A673 (cell line): ENCODE measurements around the gene ZNF462. TPM values are rescaled to one million over a fixed set of nuclear protein-coding genes. Genes with fewer than 3 reads are reported as not detected.

Experiments used
- Bru-seq: library from RNA; stranded (reverse); fragments of 400-500 nt; gene quantifications from one replicate; lab custom pipeline; 2021; lab: Mats Ljungman, UMichigan
- BruChase-seq, 2 experiments: library from RNA; stranded (reverse); fragments of 400-500 nt; gene quantifications; one replicate each; lab custom pipeline; 2021; lab: Mats Ljungman, UMichigan
- BruUV-seq: library from RNA; stranded (reverse); fragments of 400-500 nt; replicated peaks from 2 replicates; lab custom pipeline; 2021; lab: Mats Ljungman, UMichigan
- CTCF ChIA-PET: fragments of 300-600 bp; sonication (Branson Sonifier 250); formaldehyde crosslinking; loops from one replicate; lab custom pipeline; 2022; ENCODE audit warnings: antibody characterized with exemption; lab: Charles Lee
- POLR2A ChIA-PET: fragments of 300-600 bp; sonication (Branson Sonifier 250); formaldehyde crosslinking; loops from one replicate; lab custom pipeline; 2022; ENCODE audit warnings: antibody characterized with exemption; ENCODE audit not compliant: low non-redundant PET; lab: Charles Lee
- DNase-seq: peaks from one replicate; pipeline ENCODE4 v3.0.0-alpha.2; 2015; ENCODE audit warnings: low spot score
- H3K27ac ChIP-seq: fragments of 200-600 bp; sonication (generic); 2 replicates; pipeline ENCODE4 v1.5.1; 2016; ENCODE audit warnings: mixed run types, low read depth, mild to moderate bottlenecking, mixed read lengths, antibody characterized with exemption, low read length; ENCODE audit not compliant: poor library complexity, severe bottlenecking
- H3K27me3 ChIP-seq: fragments of 200-600 bp; sonication (generic); replicated peaks from 2 replicates; pipeline ENCODE4 v1.6.1; 2017; ENCODE audit warnings: mixed run types, low read depth, mild to moderate bottlenecking, mixed read lengths, antibody characterized with exemption, low read length; ENCODE audit not compliant: insufficient read depth, poor library complexity
- H3K36me3 ChIP-seq: fragments of 200-600 bp; sonication (generic); 2 replicates; pipeline ENCODE4 v1.6.1; 2016; ENCODE audit warnings: mixed run types, mild to moderate bottlenecking, mixed read lengths, antibody characterized with exemption, low read length; ENCODE audit not compliant: insufficient read depth, poor library complexity, severe bottlenecking
- H3K4me1 ChIP-seq: fragments of 200-600 bp; sonication (generic); 2 replicates; pipeline ENCODE4 v1.6.1; 2017; ENCODE audit warnings: mixed run types, mild to moderate bottlenecking, mixed read lengths, antibody characterized with exemption, low read length; ENCODE audit not compliant: insufficient read depth, poor library complexity, severe bottlenecking
- H3K4me3 ChIP-seq: fragments of 200-600 bp; sonication (generic); 2 replicates; pipeline ENCODE4 v1.5.1; 2016; ENCODE audit warnings: low read depth, mixed run types, mild to moderate bottlenecking, mixed read lengths, low read length; ENCODE audit not compliant: poor library complexity, severe bottlenecking
- H3K9me3 ChIP-seq: fragments of 200-600 bp; sonication (generic); 2 replicates; pipeline ENCODE4 v1.6.1; 2016; ENCODE audit warnings: mixed run types, low read depth, mild to moderate bottlenecking, mixed read lengths, antibody characterized with exemption, low read length; ENCODE audit not compliant: poor library complexity, severe bottlenecking
- CTCF ChIP-seq: fragments of 300-800, 200-600 bp; sonication (generic); conservative IDR thresholded peaks from 2 replicates; pipeline ENCODE4 v1.5.1; 2017; ENCODE audit warnings: low read depth, mild to moderate bottlenecking, antibody characterized with exemption, low read length, moderate library complexity, mixed read lengths
- EZH2 ChIP-seq: fragments of 200-600 bp; sonication (generic); IDR thresholded peaks from 2 replicates; pipeline ENCODE4 v1.6.1; 2017; ENCODE audit warnings: borderline replicate concordance, low read depth, mild to moderate bottlenecking, mixed read lengths, antibody characterized with exemption, low read length; ENCODE audit not compliant: poor library complexity, severe bottlenecking
- intact Hi-C: fragments of 100-400 bp; cut with micrococcal nuclease; formaldehyde crosslinking; loops from one replicate; pipeline ENCODE4 v1.10.0; 2022; ENCODE audit not compliant: unreplicated experiment
- long read RNA-seq: library from polyadenylated mRNA; stranded (forward); transcript quantifications from one replicate; pipeline ENCODE4 v2.0.0, GENCODE V29; 2022
- total RNA-seq: library from RNA; stranded (reverse); gene quantifications from 2 replicates; pipeline ENCODE4 v1.2.3, GENCODE V29; 2021

The ZNF462 gene, protein sequence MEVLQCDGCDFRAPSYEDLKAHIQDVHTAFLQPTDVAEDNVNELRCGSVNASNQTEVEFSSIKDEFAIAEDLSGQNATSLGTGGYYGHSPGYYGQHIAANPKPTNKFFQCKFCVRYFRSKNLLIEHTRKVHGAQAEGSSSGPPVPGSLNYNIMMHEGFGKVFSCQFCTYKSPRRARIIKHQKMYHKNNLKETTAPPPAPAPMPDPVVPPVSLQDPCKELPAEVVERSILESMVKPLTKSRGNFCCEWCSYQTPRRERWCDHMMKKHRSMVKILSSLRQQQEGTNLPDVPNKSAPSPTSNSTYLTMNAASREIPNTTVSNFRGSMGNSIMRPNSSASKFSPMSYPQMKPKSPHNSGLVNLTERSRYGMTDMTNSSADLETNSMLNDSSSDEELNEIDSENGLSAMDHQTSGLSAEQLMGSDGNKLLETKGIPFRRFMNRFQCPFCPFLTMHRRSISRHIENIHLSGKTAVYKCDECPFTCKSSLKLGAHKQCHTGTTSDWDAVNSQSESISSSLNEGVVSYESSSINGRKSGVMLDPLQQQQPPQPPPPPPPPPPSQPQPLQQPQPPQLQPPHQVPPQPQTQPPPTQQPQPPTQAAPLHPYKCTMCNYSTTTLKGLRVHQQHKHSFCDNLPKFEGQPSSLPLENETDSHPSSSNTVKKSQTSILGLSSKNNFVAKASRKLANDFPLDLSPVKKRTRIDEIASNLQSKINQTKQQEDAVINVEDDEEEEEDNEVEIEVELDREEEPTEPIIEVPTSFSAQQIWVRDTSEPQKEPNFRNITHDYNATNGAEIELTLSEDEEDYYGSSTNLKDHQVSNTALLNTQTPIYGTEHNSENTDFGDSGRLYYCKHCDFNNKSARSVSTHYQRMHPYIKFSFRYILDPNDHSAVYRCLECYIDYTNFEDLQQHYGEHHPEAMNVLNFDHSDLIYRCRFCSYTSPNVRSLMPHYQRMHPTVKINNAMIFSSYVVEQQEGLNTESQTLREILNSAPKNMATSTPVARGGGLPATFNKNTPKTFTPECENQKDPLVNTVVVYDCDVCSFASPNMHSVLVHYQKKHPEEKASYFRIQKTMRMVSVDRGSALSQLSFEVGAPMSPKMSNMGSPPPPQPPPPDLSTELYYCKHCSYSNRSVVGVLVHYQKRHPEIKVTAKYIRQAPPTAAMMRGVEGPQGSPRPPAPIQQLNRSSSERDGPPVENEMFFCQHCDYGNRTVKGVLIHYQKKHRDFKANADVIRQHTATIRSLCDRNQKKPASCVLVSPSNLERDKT (N-terminal part only)
- total RNA-seq (38.4 and 40.5 TPM in 2 replicates), Bru-seq, nascent RNA (percentile 84 among the genes with signal in this experiment), BruChase-seq, experiment 1, labeled RNA remaining after a 2-hour chase (percentile 75 among the genes with signal in this experiment), BruChase-seq, experiment 2, labeled RNA remaining after a 6-hour chase (percentile 69 among the genes with signal in this experiment)
- long read RNA-seq = 0 reads

DNA sequence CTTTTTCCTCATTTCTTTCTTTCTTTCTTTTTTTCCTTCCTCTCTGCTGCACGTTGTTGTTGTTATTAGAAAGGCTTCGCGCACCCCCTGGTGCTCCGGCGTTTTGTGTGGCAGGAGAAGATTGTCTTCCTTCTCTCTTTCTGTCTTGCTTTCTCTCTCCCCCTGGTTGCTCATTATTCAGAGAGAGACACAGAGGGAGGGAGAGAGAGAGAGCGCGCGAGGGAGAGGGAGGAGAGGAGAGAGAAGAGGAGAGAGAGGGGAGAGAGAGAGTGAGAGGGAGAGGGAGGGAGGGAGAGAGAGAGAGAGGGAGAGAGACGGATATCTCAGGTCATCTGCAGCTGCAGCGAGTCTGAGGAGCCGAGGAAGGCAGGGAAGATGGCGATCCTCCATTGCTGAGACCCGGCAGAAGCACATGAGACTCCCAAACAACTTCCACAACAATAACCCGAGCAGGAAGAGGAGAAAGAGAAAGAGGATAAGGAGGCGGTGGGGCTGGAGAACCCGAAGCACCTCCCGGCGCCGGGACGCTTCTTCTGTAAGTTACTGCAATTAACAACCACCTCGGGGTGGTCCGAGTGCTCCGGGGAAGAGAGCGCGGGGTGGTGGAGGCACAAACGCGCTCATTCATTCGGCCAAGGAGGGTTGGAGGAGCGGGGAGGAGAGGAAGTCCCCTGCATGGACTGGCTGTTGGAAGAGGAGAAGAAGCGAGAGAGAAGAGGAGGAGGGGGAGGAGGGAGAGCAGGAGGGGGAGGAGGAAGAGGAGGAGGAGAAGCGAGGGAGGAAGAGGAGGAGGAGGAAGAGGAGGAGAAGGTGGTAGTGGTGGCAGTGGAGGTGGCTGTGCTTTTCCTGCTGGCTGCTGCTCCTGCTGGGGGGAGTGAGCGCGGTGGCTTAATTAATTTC is at the start of gene ZNF462:
ZNF462 (plus strand) TSS at position 346 of the 900 bp plus-strand sequence. CDS start 60,218 bp downstream, outside the sequence.
- CTCF ChIA-PET = interaction anchor here (0.7 kb wide), 2 partner anchors 275 to 786 kb away, joined by 3 read pairs; no protein-coding TSS in a partner anchor
- POLR2A ChIA-PET = no interaction called here
- TF ChIP-seq EZH2 = no peak
- peak; percentile 36; the same call in 1 of the 2 replicates for TF ChIP-seq CTCF
- Histone ChIP-seq H3K9me3 (no peaks in the 10 kb centered on the region), H3K36me3 (no peaks in the 10 kb centered on the region), H3K4me1 (peaks cover 5% of the 10 kb centered on the region), H3K27me3 (peaks cover 34% of the 10 kb centered on the region), H3K27ac (peak within 1 kb of the TSS; percentile 83), H3K4me3 (peak within 1 kb of the TSS; percentile 79)
- BruUV-seq = no TSS peak
- intact Hi-C loops = loop anchor here (5.0 kb wide), 3 partner anchors 59 to 274 kb away; no protein-coding TSS in a partner anchor
- DNase-seq = peak; percentile 75

GRCh38 chr9:106816524-106816923 is 46.4 kb upstream of the ZNF462 start:
- BruUV-seq = no TSS peak
- Histone ChIP-seq H3K36me3 (no peaks in the 10 kb centered on the region), H3K4me1 (no peaks in the 10 kb centered on the region), H3K9me3 (no peaks in the 10 kb centered on the region), H3K4me3 (no peak overlapping the region), H3K27me3 (no peaks in the 10 kb centered on the region), H3K27ac (no peak overlapping the region)
- DNase-seq = no peak
- intact Hi-C loops = no loop called here
- POLR2A ChIA-PET = no interaction called here
- TF ChIP-seq EZH2 (no peak), CTCF (no peak)
- CTCF ChIA-PET = no interaction called here
